Measurements from ENCODE around the gene CRX. TPM values are rescaled to one million over a fixed set of nuclear protein-coding genes. Genes with fewer than 3 reads are reported as not detected.
"Not testable (repeated sequence)": the region's sequence is repeated elsewhere in the genome, so short reads cannot be mapped to it uniquely, and the experiment has no call there.

CRX gene
- total RNA-seq, 1 experiment from 2014 or later, result not detected

- POLR2A ChIA-PET, result interaction anchor here (0.7 kb wide), 1 partner anchor 20 kb away, joined by 4 read pairs; no protein-coding TSS in a partner anchor
- CTCF ChIA-PET, result not testable (repeated sequence)
These were observed 3.5 kb upstream of the CRX start for GRCh38 chr19:47818221-47818620.

GRCh38 chr19:47819858-47820257, 1.9 kb upstream of the CRX start:
- POLR2A ChIA-PET, result interaction anchor here (0.6 kb wide), 1 partner anchor 30 kb away, joined by 4 read pairs; no protein-coding TSS in a partner anchor
- ATAC-seq, result no peak

More at GRCh38 chr19:47818221-47818620, 3.5 kb upstream of the CRX start:
- DNase-seq (ENCODE audit: low read depth, low spot score); in situ Hi-C loops (cut with HindIII; ENCODE audit: low pct_unique_long_range_greater_than_20kb, low sequenced_read_pairs); H3K4me3 ChIP-seq (ENCODE audit: low read depth in 2 of 2, low read length in 2 of 2); BruUV-seq (replicated peaks); H3K36me3 ChIP-seq (ENCODE audit: control insufficient read depth, insufficient read depth, low read length); H3K27me3 ChIP-seq (ENCODE audit: control insufficient read depth, insufficient read depth, low read length); H3K27ac ChIP-seq (ENCODE audit: low read length); intact Hi-C loops (cut with micrococcal nuclease; ENCODE audit: unreplicated experiment); H3K9me3 ChIP-seq (ENCODE audit: control insufficient read depth, insufficient read depth, low read depth, low read length); ATAC-seq; H3K4me1 ChIP-seq (ENCODE audit: control insufficient read depth, insufficient read depth, low read length): not testable (repeated sequence)

More at GRCh38 chr19:47819858-47820257, 1.9 kb upstream of the CRX start:
- no peaks in the 10 kb centered on the region for H3K36me3 ChIP-seq (ENCODE audit: control insufficient read depth, insufficient read depth, low read length)
- no peak overlapping the region for H3K4me3 ChIP-seq (ENCODE audit: low read depth in 2 of 2, low read length in 2 of 2)
- no peak overlapping the region for H3K27ac ChIP-seq (ENCODE audit: low read length)
- H3K4me1 ChIP-seq (ENCODE audit: control insufficient read depth, insufficient read depth, low read length), result no peaks in the 10 kb centered on the region
- no peaks in the 10 kb centered on the region for H3K9me3 ChIP-seq (ENCODE audit: control insufficient read depth, insufficient read depth, low read depth, low read length)
- no peak for TF ChIP-seq POLR2AphosphoS5 (IDR thresholded peaks at IDR 0.05; ENCODE audit: low read depth, low read length)
- TF ChIP-seq REST (IDR thresholded peaks at IDR 0.05; ENCODE audit: insufficient read depth in 1 of 2, low read depth in 2 of 2, low read length in 1 of 2), result no peak
- TF ChIP-seq SIN3A (IDR thresholded peaks at IDR 0.05; ENCODE audit: borderline replicate concordance, insufficient read depth, low read depth, low read length), result no peak
- TF ChIP-seq TCF7L2 (IDR thresholded peaks at IDR 0.05; ENCODE audit: low read depth, low read length), result no peak
- TF ChIP-seq CTCF (IDR thresholded peaks at IDR 0.05), result no peak
- intact Hi-C loops (cut with micrococcal nuclease; ENCODE audit: unreplicated experiment), result no loop called here
- in situ Hi-C loops (cut with HindIII; ENCODE audit: low pct_unique_long_range_greater_than_20kb, low sequenced_read_pairs), result no loop called here
- no peak for DNase-seq (ENCODE audit: low read depth, low spot score)
- CTCF ChIA-PET, result no interaction called here
- no TSS peak for BruUV-seq (replicated peaks)
- H3K27me3 ChIP-seq (ENCODE audit: control insufficient read depth, insufficient read depth, low read length), result no peaks in the 10 kb centered on the region
